GM19351 (cell line): Measurements from ENCODE around the gene ABCA10.
"Not testable (repeated sequence)": the region's sequence is repeated elsewhere in the genome, so short reads cannot be mapped to it uniquely, and the experiment has no call there.

Experiments
- ATAC-seq: cut with Tn5 transposase; IDR thresholded peaks from one replicate; pipeline ENCODE4 v1.9.1; 2021; ENCODE audit warnings: mild to moderate bottlenecking, moderate library complexity; ENCODE audit not compliant: unreplicated experiment

ABCA10 gene

DNA sequence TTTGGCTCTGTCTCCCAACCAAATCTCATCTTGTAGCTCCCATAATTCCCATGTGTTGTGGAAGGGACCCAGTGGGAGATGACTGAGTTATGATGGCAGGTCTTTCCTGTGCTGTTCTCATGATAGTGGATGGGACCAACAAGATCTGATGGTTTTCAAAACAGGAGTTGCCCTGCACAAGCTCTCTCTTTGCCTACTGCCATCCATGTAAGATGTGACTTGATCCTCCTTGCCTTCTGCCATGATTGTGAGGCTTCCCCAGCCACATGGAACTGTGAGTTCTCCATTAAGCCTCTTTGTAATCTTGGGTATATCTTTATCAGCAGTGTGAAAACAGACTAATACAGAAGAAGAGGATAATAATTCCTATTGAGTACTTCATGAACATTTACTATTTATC, 60.0 kb downstream of the ABCA10 start:
- not testable (repeated sequence) for ATAC-seq

DNA sequence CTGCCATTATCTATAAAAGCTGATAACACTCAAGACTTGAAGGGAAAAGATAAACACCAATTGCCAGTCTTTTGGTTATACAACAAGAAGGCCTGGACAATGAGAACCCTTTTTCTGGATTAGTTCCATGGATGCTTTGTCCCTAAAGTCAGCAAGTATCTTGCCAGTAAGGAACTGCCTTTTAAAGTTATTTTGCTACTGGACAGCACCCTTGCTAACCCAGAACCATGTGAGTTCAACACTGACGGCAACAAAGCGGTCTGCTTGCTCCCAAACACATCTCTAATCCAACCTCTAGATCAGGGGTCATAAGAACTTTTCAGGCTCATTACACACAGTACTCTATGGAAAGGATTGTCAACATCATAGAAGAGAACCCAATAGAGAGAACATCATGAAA, 61.7 kb downstream of the ABCA10 start:
- ATAC-seq, result no peak

- ATAC-seq, result no peak
Measured at GRCh38 chr17:69164206-69164605, 64.4 kb downstream of the ABCA10 start.

- no peak for ATAC-seq
Measured at GRCh38 chr17:69159418-69159817, 69.2 kb downstream of the ABCA10 start.

- ATAC-seq, result no peak
Measured at GRCh38 chr17:69154267-69154666, 74.4 kb downstream of the ABCA10 start.

- ATAC-seq, result no peak
Measured at GRCh38 chr17:69150333-69150732, 78.3 kb downstream of the ABCA10 start.

DNA sequence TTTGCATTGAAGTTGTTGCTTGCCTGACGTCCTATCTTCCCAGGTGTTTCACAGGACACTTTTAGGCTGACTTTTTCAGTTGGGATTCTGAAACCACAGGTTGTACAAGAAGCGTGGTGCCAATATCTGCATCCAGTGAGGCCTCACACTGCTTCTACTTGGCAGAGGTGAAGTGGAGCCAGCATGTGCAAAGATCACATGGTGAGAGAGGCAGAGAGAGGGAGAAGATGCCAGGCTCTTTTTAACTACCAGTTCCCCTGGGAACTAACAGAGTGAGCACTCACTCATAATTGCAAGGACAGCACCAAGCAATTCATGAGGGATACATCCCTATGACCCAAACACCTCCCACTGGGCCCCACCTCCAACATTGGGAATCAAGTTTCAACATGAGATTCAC, 81.2 kb downstream of the ABCA10 start:
- no peak for ATAC-seq

DNA sequence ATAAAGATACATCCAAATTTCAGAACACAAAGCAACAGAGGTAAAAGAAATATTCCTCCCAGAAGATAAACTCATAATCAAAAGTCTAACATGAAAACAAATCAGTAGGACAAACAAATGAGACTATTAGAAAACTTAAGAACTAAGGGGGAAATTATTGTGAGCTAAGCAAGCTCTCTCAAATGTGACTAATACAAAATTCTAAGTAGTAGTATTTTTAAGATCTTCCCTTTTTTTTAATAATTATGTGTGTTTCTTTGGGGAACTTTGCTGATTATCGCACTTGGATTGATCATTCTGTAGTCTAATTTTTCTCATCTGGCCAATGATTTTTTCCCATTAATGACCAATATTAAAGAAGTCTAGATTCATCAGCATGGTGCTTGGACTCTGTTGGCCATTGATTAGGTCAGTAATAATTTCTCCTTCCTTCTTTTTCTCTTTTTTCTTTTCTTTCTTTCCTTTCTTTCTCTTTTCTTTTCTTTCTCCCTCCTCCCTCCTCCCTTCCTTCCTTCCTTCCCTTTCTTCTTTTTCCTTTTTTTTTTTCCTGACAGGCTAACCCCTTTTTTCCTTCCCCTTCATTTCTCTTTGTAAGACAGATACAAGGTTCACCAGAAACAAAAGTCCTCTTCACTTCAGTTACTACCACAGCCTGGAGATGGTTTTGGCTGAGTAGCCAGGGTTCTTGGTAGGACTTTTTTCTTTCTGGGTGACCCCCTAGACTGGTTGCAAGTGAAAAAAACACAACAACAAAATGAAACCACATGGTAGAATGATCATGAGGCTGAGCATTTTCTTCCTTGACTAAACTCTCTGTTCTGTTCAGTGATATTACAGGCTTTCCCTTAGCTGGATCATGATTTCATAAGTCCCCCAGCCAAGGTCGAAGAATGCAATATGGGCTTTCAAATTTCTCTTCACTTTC, 84.0 kb downstream of the ABCA10 start:
- ATAC-seq, result no peak

DNA sequence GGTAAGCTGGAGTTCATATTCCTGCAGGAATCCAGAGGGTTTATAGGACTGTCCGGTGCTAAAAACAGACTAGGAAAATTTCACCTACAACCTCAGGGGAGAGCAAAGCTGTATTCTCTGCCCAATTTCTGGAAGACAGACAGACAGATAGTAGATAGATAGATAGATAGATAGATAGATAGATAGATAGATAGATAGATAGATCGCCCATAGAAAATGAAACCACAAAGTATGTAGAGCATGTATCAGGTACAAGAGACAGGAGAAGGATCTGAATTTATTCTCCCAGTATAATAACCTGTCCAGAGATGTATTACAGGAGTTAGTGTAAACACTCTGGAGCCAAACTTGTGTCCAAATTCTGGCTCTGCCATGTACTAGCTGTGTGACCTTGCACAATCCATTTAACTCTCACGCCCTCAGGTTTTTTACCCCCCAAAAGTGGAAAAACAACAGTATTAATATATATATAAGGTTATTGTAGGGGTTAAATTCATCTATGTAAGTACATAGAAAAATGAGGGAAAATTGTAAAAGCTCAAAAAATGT, 84.9 kb downstream of the ABCA10 start:
- no peak for ATAC-seq

GRCh38 chr17:69143151-69143550, 85.5 kb downstream of the ABCA10 start:
- no peak for ATAC-seq

DNA sequence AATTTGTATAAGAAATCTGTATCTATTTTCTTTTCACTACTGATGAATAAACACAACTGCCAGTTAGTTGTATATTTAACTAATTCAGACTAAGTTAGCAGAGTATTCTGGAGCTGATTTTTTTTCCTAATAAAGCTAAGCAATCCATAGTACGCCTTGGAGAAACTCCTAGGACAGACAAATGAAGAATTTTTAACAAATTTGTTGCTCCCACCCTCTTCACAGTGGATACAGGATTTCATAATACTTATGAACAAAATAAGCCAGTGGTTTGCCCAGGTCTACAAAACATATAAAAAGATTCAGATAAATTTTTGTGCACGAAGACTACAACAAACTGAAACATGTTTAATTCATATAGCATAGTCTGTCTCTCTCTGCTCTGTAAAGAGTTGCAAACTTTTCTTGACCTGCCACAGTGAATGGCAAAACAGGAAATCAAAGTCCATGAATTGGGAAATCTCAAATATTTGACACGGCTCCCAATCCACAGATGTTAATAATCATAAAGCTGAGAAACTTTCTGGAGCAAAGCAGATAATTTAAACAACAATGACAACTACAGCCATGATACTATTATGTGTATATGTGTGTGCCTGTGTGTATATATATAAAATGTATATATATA, 86.3 kb downstream of the ABCA10 start:
- no peak for ATAC-seq

DNA sequence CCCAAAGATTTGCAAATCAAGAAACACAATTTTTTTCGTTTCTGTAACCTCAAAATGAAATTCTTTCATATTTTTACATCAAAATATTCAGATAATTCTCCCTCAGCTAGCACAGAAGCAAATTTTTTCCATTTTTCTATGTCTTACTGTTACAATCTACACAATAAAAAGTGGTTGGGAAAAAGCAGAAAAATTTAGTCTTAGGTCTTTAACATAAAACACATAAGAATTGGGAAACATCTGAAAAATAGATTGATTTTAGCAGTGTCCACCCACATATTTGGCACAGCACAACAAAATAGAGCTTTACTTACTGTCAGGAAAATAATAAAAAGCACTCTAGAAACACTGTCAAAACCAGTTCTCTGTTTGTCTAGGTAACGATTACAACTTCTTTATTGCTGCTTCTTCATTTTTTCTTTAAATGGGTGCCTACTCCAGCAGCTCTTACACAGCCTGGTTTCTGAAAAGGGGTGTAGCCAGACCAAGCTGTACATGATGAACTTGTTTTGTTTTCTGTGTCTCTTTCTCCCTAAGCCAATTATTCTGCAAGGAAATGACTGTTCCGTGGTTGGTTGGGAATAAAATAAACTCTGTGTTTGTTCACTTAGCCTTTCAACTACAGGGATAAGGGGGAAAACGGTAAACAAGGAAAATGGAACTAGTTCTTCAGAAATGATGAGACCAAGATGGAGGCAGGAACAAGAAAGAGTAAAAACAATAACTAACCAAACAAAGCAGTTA, 87.0 kb downstream of the ABCA10 start, which contains the start of gene ABCA6:
ABCA6 (minus strand) TSS at position 465 of the 744 bp plus-strand sequence. CDS start 1,192 bp downstream, outside the sequence.
- ATAC-seq, result no peak

DNA sequence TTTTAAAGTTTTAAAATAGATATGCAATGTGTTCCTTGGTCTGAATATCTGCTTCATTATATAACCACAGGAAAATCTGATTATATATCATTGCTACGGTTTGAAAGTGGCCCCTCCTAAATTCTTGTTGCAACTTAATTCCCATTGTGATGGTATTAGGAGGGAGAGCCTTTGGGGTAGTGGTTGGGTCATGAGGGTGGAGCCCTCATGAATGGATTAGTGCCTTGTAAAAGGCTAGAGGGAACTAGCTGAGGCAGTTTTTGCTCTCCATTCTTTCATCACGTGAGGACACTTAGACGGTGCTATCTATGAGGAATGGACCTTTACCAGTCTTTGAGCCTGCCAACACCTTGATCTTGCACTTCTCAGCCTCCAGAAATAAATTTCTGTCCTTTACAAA, 94.5 kb downstream of the ABCA10 start:
- no peak for ATAC-seq

DNA sequence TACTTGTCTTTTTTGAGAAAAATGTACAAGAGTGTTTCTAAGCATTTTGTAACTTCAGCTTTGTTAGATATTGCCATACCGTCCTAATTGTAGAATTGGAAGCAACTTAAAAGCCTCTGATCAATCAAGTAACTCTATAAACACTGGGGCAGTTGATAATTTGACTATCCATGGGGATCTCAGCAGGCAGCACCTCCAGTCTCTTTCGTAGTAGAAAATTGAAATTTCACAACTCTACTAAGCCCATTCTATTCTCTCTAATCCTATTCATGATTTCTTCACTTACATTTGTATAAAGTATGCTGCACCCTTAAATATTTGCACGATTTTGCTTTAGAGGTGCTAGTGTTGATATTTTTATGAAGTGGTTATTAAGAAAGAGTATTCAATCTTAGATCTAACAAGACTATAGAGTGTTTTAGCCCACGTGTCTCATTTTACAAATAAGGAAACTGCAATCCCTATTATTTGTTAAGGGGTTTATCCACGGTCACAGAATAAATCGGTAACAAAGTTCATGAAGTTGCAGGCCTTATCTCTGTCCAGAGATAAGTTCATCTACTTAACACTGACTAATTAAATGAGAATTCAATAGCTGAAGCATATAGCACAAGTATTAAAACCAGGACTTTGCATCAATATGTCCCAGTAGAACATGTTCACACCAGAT, 97.9 kb downstream of the ABCA10 start:
- no peak for ATAC-seq

DNA sequence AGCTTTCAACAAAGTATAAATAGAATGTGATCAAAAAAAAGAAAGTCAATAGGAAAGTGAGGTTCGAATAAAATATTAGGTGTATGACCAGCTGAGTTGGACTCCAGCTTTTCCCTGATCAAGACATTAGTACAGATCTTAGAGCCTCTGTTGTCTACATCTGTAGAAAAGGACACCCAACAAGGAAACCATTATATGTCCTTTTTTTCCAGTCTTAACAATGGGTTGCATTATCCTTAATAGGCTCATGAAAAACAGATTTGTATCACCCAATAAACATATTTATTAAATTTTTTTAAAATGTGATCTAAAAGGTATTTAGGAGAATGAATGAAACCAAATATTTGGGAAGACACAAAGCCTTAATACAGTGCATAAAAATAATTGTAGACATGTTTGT, 105.0 kb downstream of the ABCA10 start:
- no peak for ATAC-seq

- ATAC-seq, result no peak
Measured at GRCh38 chr17:69122065-69122464, 106.6 kb downstream of the ABCA10 start.

GRCh38 chr17:69117855-69118784, 110.5 kb downstream of the ABCA10 start:
- peak; percentile 51 for ATAC-seq

DNA sequence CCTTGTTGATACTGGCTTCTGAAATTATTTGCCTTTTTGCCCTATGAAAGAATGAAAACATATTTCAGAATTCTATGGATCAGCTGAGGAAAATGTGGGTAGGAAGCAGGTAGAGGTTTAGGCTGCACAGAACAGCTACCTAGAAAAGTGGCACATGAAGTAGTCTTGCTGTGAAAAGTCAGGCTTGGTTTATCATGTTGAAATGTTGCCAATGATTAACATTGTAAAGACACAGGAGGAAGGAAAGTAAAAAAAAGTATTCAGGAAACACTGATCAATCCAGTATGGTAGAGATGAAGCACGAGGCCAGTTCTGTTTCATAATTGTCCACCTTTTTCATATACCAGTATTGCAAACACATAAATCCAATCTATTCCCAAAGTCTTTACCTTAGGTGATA, 116.8 kb downstream of the ABCA10 start:
- no peak for ATAC-seq

DNA sequence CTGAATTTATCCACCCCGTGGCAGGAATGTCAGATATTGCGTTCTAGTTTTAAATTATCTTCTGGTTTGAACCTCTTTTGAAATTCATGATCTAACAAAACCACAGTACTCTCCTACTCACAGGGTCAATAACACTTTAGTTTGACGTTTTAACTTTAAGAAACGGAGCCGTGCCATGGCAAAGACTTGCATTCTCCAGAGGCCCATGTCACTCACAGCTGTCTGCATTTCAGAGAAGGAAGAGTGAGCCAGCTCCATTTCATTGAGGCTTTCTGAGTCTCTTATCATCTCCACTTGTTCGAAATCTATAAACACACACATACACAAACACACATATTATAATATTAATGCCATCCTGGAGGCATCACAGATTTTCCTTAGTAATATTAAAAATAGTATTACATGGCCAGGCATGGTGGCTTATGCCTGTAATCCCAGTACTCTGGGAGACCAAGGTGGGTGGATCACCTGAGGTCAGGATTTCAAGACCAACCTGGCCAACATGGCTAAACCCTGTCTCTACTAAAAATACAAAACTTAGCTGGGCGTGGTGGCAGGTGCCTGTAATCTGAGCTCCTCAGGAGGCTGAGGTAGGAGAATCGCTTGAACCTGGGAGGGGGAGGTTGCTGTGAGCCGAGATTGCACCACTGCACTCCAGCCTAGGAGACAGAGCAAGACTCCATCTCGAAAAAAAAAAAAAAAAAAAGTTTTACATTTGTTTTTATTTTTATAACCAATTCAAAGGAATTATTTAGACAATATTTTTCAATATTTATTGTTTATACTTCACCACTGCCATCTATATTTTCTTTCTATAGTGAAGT, 122.5 kb downstream of the ABCA10 start:
- no peak for ATAC-seq
